Osteocyte (in vitro differentiated cells): Measurements from ENCODE around the gene SLC24A5. TPM values are rescaled to one million over a fixed set of nuclear protein-coding genes. Genes with fewer than 3 reads are reported as not detected.

Experiments used
- DNase-seq: peaks from one replicate; pipeline ENCODE4 v3.0.0; 2021; ENCODE audit warnings: mixed read lengths; ENCODE audit not compliant: unreplicated experiment; ENCODE audit errors: extremely low spot score
- H3K27ac Mint-ChIP-seq: one replicate; pipeline ENCODE4 v1.8.0; 2021; ENCODE audit warnings: mild to moderate bottlenecking, mixed read lengths; ENCODE audit not compliant: unreplicated experiment
- H3K27me3 Mint-ChIP-seq: one replicate; pipeline ENCODE4 v1.8.0; 2021; ENCODE audit warnings: mixed read lengths; ENCODE audit not compliant: unreplicated experiment
- H3K36me3 Mint-ChIP-seq: one replicate; pipeline ENCODE4 v1.8.0; 2021; ENCODE audit warnings: mixed read lengths; ENCODE audit not compliant: unreplicated experiment
- H3K4me1 Mint-ChIP-seq: one replicate; pipeline ENCODE4 v1.8.0; 2021; ENCODE audit warnings: mixed read lengths; ENCODE audit not compliant: unreplicated experiment
- H3K4me3 Mint-ChIP-seq: one replicate; pipeline ENCODE4 v1.8.0; 2021; ENCODE audit warnings: mild to moderate bottlenecking, moderate library complexity, mixed read lengths; ENCODE audit not compliant: unreplicated experiment
- H3K9me3 Mint-ChIP-seq: one replicate; pipeline ENCODE4 v1.8.0; 2021; ENCODE audit warnings: mixed read lengths; ENCODE audit not compliant: unreplicated experiment
- CTCF ChIP-seq: fragments of 200-600 bp; sonication (generic); IDR thresholded peaks from 2 replicates; pipeline ENCODE4 v1.5.0; 2021; ENCODE audit warnings: antibody characterized with exemption, mild to moderate bottlenecking, moderate library complexity
- total RNA-seq: library from RNA; stranded (reverse); gene quantifications from 2 replicates; pipeline ENCODE4 v1.2.1, GENCODE V29; 2021

The SLC24A5 gene
- total RNA-seq, 1 donor from 2014 or later = not detected

- Mint-ChIP-seq H3K4me3 (no peak overlapping the region), H3K36me3 (peaks cover 16% of the 10 kb centered on the region), H3K27me3 (no peaks in the 10 kb centered on the region), H3K9me3 (peaks cover 18% of the 10 kb centered on the region), H3K27ac (no peak overlapping the region), H3K4me1 (peaks cover 5% of the 10 kb centered on the region)
- TF ChIP-seq CTCF = no peak
- DNase-seq = no peak
These were observed 47.8 kb downstream of the SLC24A5 start for GRCh38 chr15:48168616-48169015.

- H3K4me3 Mint-ChIP-seq = no peak overlapping the region
- peaks cover 5% of the 10 kb centered on the region for H3K4me1 Mint-ChIP-seq
- H3K36me3 Mint-ChIP-seq = peaks cover 9% of the 10 kb centered on the region
- H3K27ac Mint-ChIP-seq = no peak overlapping the region
- H3K9me3 Mint-ChIP-seq = peaks cover 16% of the 10 kb centered on the region
- no peak for TF ChIP-seq CTCF
- no peak for DNase-seq
- no peaks in the 10 kb centered on the region for H3K27me3 Mint-ChIP-seq
These were observed 50.2 kb downstream of the SLC24A5 start for GRCh38 chr15:48170981-48171380.

DNA sequence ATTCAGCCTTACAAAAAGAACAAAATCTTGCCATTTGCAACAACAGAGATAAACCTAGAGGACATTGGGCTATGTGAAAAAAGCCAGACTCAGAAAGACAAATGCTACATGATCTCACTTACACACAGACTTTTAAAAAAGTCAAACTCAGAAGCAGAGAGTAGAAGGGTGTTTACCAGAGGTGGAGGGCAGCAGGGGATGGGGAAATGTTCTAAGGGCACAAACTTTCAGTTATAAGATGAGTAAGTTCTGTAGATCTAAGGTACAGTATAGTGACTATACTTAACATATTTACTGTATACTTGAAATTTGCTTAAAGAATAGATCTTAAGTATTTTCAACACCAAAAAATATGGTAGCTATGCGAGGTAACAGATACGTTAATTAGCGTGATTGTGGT lies 54.3 kb downstream of the SLC24A5 start:
- H3K4me1 Mint-ChIP-seq = peaks cover 14% of the 10 kb centered on the region
- H3K9me3 Mint-ChIP-seq = peaks cover 16% of the 10 kb centered on the region
- H3K4me3 Mint-ChIP-seq = no peak overlapping the region
- no peak overlapping the region for H3K27ac Mint-ChIP-seq
- no peak for DNase-seq
- H3K36me3 Mint-ChIP-seq = peaks cover 9% of the 10 kb centered on the region
- H3K27me3 Mint-ChIP-seq = no peaks in the 10 kb centered on the region
- no peak for TF ChIP-seq CTCF

GRCh38 chr15:48176112-48176511 lies 55.3 kb downstream of the SLC24A5 start:
- DNase-seq = no peak
- peaks cover 9% of the 10 kb centered on the region for H3K36me3 Mint-ChIP-seq
- no peak for TF ChIP-seq CTCF
- H3K4me1 Mint-ChIP-seq = peaks cover 14% of the 10 kb centered on the region
- peaks cover 16% of the 10 kb centered on the region for H3K9me3 Mint-ChIP-seq
- H3K27me3 Mint-ChIP-seq = no peaks in the 10 kb centered on the region
- no peak overlapping the region for H3K27ac Mint-ChIP-seq
- H3K4me3 Mint-ChIP-seq = no peak overlapping the region

- peak overlapping the region; percentile 86 for H3K27ac Mint-ChIP-seq
- H3K4me1 Mint-ChIP-seq = peaks cover 14% of the 10 kb centered on the region
- H3K27me3 Mint-ChIP-seq = peaks cover 2% of the 10 kb centered on the region
- peak overlapping the region; percentile 83 for H3K4me3 Mint-ChIP-seq
- H3K9me3 Mint-ChIP-seq = peaks cover 16% of the 10 kb centered on the region
- DNase-seq = no peak
- H3K36me3 Mint-ChIP-seq = peaks cover 9% of the 10 kb centered on the region
- TF ChIP-seq CTCF = no peak
These were observed 56.2 kb downstream of the SLC24A5 start for GRCh38 chr15:48176957-48177356.
